HEK293 (cell line): ENCODE results near the gene PRKRA.

Experiments used
- KLF10 ChIP-seq: fragments of 450-650 bp; IDR thresholded peaks from 2 replicates; pipeline ENCODE4 v1.5.1; 2018; ENCODE audit warnings: missing biosample characterization, mild to moderate bottlenecking, missing genetic modification characterization
- KLF7 ChIP-seq: fragments of 450-650 bp; formaldehyde crosslinking; IDR thresholded peaks from 2 replicates; pipeline ENCODE4 v1.5.1; 2016; ENCODE audit warnings: missing biosample characterization, missing genetic modification characterization, borderline replicate concordance
- SP3 ChIP-seq: fragments of 450-650 bp; formaldehyde crosslinking; IDR thresholded peaks from 2 replicates; pipeline ENCODE4 v1.5.1; 2016; ENCODE audit warnings: missing biosample characterization, missing genetic modification characterization
- TRIM28 ChIP-seq: IDR thresholded peaks from 2 replicates; pipeline ENCODE4 v1.6.1; 2011; ENCODE audit warnings: low read length, control low read depth, borderline replicate concordance
- ZBTB17 ChIP-seq: fragments of 450-650 bp; formaldehyde crosslinking; IDR thresholded peaks from 2 replicates; pipeline ENCODE4 v1.5.1; 2016; ENCODE audit warnings: missing biosample characterization, missing genetic modification characterization
- ZBTB8A ChIP-seq: fragments of 450-650 bp; formaldehyde crosslinking; IDR thresholded peaks from 2 replicates; pipeline ENCODE4 v1.5.1; 2016; ENCODE audit warnings: missing biosample characterization, missing genetic modification characterization
- ZFP69B ChIP-seq: fragments of 450-650 bp; formaldehyde crosslinking; IDR thresholded peaks from 2 replicates; pipeline ENCODE4 v1.5.1; 2016; ENCODE audit warnings: missing biosample characterization, missing genetic modification characterization
- ZNF175 ChIP-seq: fragments of 450-650 bp; formaldehyde crosslinking; IDR thresholded peaks from 2 replicates; pipeline ENCODE4 v1.5.1; 2016; ENCODE audit warnings: missing biosample characterization, missing genetic modification characterization
- ZNF214 ChIP-seq: fragments of 450-650 bp; formaldehyde crosslinking; IDR thresholded peaks from 2 replicates; pipeline ENCODE4 v1.5.1; 2017; ENCODE audit warnings: missing biosample characterization, mild to moderate bottlenecking, missing genetic modification characterization, borderline replicate concordance
- ZNF324 ChIP-seq: fragments of 450-650 bp; formaldehyde crosslinking; IDR thresholded peaks from 2 replicates; pipeline ENCODE4 v1.5.1; 2016; ENCODE audit warnings: missing biosample characterization, missing genetic modification characterization
- ZNF350 ChIP-seq: fragments of 450-650 bp; formaldehyde crosslinking; IDR thresholded peaks from 2 replicates; pipeline ENCODE4 v1.5.0; 2017; ENCODE audit warnings: missing biosample characterization, mild to moderate bottlenecking, missing genetic modification characterization
- ZNF394 ChIP-seq: fragments of 450-650 bp; formaldehyde crosslinking; IDR thresholded peaks from 2 replicates; pipeline ENCODE4 v1.5.1; 2016; ENCODE audit warnings: missing biosample characterization, missing genetic modification characterization, mild to moderate bottlenecking, moderate library complexity, borderline replicate concordance
- ZNF473 ChIP-seq: fragments of 450-650 bp; formaldehyde crosslinking; IDR thresholded peaks from 2 replicates; pipeline ENCODE4 v1.5.1; 2017; ENCODE audit warnings: missing biosample characterization, missing genetic modification characterization
- ZNF48 ChIP-seq: fragments of 450-650 bp; formaldehyde crosslinking; IDR thresholded peaks from 2 replicates; pipeline ENCODE4 v1.5.1; 2016; ENCODE audit warnings: missing biosample characterization, missing genetic modification characterization
- ZNF518A ChIP-seq: fragments of 450-650 bp; formaldehyde crosslinking; conservative IDR thresholded peaks from 2 replicates; pipeline ENCODE4 v1.5.1; 2016; ENCODE audit warnings: low read depth, missing biosample characterization, missing genetic modification characterization
- ZNF521 ChIP-seq: fragments of 450-650 bp; formaldehyde crosslinking; IDR thresholded peaks from 2 replicates; pipeline ENCODE4 v1.5.1; 2017; ENCODE audit warnings: missing biosample characterization, mild to moderate bottlenecking, missing genetic modification characterization
- ZNF530 ChIP-seq: fragments of 450-650 bp; formaldehyde crosslinking; IDR thresholded peaks from 2 replicates; pipeline ENCODE4 v1.5.1; 2016; ENCODE audit warnings: low read depth, missing biosample characterization, missing genetic modification characterization
- ZNF664 ChIP-seq: fragments of 450-650 bp; formaldehyde crosslinking; IDR thresholded peaks from 2 replicates; pipeline ENCODE4 v1.5.1; 2016; ENCODE audit warnings: missing biosample characterization, missing genetic modification characterization
- ZNF701 ChIP-seq: fragments of 450-650 bp; formaldehyde crosslinking; IDR thresholded peaks from 2 replicates; pipeline ENCODE4 v1.5.1; 2016; ENCODE audit warnings: missing biosample characterization, missing genetic modification characterization
- ZNF777 ChIP-seq: fragments of 450-650 bp; formaldehyde crosslinking; IDR thresholded peaks from 2 replicates; pipeline ENCODE4 v1.5.1; 2017; ENCODE audit warnings: missing biosample characterization, missing genetic modification characterization, borderline replicate concordance
- ZNF830 ChIP-seq: fragments of 450-650 bp; IDR thresholded peaks from 2 replicates; pipeline ENCODE4 v1.5.0; 2018; ENCODE audit warnings: missing biosample characterization, missing genetic modification characterization, low read depth, mild to moderate bottlenecking, moderate library complexity
- TF ChIP-seq, protein P1 (sequence below): fragments of 450-650 bp; IDR thresholded peaks from 2 replicates; pipeline ENCODE4 v1.5.1; 2018; ENCODE audit warnings: missing biosample characterization, missing genetic modification characterization
- TF ChIP-seq, protein P2 (sequence below): fragments of 450-650 bp; formaldehyde crosslinking; conservative IDR thresholded peaks from 2 replicates; pipeline ENCODE4 v1.5.1; 2016; ENCODE audit warnings: low read depth, missing biosample characterization, missing genetic modification characterization
- TF ChIP-seq, protein P3 (sequence below): sonication (generic); formaldehyde crosslinking; IDR thresholded peaks from 2 replicates; pipeline ENCODE4 v1.8.1; 2022; ENCODE audit warnings: mild to moderate bottlenecking, moderate library complexity, missing genetic modification reagents
- TF ChIP-seq, protein P4 (sequence below): fragments of 450-650 bp; formaldehyde crosslinking; IDR thresholded peaks from 2 replicates; pipeline ENCODE4 v1.5.1; 2016; ENCODE audit warnings: missing biosample characterization, missing genetic modification characterization

The PRKRA gene

GRCh38 chr2:178414266-178415247, 36.4 kb downstream of the PRKRA start (continued):
- TF ChIP-seq, protein P1, sequence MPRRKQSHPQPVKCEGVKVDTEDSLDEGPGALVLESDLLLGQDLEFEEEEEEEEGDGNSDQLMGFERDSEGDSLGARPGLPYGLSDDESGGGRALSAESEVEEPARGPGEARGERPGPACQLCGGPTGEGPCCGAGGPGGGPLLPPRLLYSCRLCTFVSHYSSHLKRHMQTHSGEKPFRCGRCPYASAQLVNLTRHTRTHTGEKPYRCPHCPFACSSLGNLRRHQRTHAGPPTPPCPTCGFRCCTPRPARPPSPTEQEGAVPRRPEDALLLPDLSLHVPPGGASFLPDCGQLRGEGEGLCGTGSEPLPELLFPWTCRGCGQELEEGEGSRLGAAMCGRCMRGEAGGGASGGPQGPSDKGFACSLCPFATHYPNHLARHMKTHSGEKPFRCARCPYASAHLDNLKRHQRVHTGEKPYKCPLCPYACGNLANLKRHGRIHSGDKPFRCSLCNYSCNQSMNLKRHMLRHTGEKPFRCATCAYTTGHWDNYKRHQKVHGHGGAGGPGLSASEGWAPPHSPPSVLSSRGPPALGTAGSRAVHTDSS (tag by site-specific recombination): 0 out of 2 replicates have a peak, but pooled peaks have one; percentile 17
- TF ChIP-seq, protein P2, sequence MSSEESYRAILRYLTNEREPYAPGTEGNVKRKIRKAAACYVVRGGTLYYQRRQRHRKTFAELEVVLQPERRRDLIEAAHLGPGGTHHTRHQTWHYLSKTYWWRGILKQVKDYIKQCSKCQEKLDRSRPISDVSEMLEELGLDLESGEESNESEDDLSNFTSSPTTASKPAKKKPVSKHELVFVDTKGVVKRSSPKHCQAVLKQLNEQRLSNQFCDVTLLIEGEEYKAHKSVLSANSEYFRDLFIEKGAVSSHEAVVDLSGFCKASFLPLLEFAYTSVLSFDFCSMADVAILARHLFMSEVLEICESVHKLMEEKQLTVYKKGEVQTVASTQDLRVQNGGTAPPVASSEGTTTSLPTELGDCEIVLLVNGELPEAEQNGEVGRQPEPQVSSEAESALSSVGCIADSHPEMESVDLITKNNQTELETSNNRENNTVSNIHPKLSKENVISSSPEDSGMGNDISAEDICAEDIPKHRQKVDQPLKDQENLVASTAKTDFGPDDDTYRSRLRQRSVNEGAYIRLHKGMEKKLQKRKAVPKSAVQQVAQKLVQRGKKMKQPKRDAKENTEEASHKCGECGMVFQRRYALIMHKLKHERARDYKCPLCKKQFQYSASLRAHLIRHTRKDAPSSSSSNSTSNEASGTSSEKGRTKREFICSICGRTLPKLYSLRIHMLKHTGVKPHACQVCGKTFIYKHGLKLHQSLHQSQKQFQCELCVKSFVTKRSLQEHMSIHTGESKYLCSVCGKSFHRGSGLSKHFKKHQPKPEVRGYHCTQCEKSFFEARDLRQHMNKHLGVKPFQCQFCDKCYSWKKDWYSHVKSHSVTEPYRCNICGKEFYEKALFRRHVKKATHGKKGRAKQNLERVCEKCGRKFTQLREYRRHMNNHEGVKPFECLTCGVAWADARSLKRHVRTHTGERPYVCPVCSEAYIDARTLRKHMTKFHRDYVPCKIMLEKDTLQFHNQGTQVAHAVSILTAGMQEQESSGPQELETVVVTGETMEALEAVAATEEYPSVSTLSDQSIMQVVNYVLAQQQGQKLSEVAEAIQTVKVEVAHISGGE (tag by site-specific recombination): no peak
- TF ChIP-seq ZNF350 (tag by site-specific recombination): no peak
- TF ChIP-seq TRIM28: peak; percentile 96
- TF ChIP-seq KLF7 (tag by site-specific recombination): no peak; the same call in 1 of the 2 replicates
- no peak for TF ChIP-seq ZNF175 (tag by site-specific recombination)
- TF ChIP-seq ZNF830: no peak
- peak; percentile 67 for TF ChIP-seq ZNF518A (tag by site-specific recombination)
- peak; percentile 92 for TF ChIP-seq ZBTB17 (tag by site-specific recombination)
- no peak for TF ChIP-seq ZNF530 (tag by site-specific recombination)
- no peak for TF ChIP-seq ZNF214 (tag by site-specific recombination)
- peak; percentile 96 for TF ChIP-seq ZNF324 (tag by site-specific recombination)
- no peak for TF ChIP-seq ZNF701 (tag by site-specific recombination)
- TF ChIP-seq ZNF521 (tag by site-specific recombination): no peak
- peak; percentile 38; the same call in 1 of the 2 replicates for TF ChIP-seq SP3 (tag by site-specific recombination)
- no peak for TF ChIP-seq ZNF473 (tag by site-specific recombination)
- TF ChIP-seq ZBTB8A (tag by site-specific recombination): peak; percentile 82
- no peak for TF ChIP-seq ZNF48 (tag by site-specific recombination)
- peak; percentile 77 for TF ChIP-seq ZNF394 (tag by site-specific recombination)
- TF ChIP-seq, protein P3, sequence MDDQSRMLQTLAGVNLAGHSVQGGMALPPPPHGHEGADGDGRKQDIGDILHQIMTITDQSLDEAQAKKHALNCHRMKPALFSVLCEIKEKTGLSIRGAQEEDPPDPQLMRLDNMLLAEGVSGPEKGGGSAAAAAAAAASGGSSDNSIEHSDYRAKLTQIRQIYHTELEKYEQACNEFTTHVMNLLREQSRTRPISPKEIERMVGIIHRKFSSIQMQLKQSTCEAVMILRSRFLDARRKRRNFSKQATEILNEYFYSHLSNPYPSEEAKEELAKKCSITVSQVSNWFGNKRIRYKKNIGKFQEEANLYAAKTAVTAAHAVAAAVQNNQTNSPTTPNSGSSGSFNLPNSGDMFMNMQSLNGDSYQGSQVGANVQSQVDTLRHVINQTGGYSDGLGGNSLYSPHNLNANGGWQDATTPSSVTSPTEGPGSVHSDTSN: no peak
- TF ChIP-seq ZNF664 (tag by site-specific recombination): no peak
- peak; percentile 84 for TF ChIP-seq ZFP69B (tag by site-specific recombination)
- no peak for TF ChIP-seq ZNF777 (tag by site-specific recombination)
- TF ChIP-seq, protein P4, sequence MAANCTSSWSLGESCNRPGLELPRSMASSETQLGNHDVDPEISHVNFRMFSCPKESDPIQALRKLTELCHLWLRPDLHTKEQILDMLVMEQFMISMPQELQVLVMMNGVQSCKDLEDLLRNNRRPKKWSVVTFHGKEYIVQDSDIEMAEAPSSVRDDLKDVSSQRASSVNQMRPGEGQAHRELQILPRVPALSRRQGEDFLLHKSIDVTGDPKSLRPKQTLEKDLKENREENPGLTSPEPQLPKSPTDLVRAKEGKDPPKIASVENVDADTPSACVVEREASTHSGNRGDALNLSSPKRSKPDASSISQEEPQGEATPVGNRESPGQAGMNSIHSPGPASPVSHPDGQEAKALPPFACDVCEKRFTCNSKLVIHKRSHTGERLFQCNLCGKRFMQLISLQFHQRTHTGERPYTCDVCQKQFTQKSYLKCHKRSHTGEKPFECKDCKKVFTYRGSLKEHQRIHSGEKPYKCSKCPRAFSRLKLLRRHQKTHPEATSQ (tag by site-specific recombination): no peak
- TF ChIP-seq KLF10 (tag by site-specific recombination): peak; percentile 59
